Panc1 (cell line): ENCODE measurements around the gene C8B.

Experiments used
- POLR2AphosphoS5 ChIP-seq: IDR thresholded peaks from 2 replicates; pipeline ENCODE4 v1.6.1; 2012; ENCODE audit warnings: mild to moderate bottlenecking, low read depth, low read length, moderate library complexity
- REST ChIP-seq, 2 experiments: IDR thresholded peaks; 2 replicates each; pipeline ENCODE4 v1.6.1; 2011 to 2012; ENCODE audit warnings: low read depth in 2 of 2, control low read depth in 1 of 2, low read length in 1 of 2, mild to moderate bottlenecking in 1 of 2, moderate library complexity in 1 of 2; ENCODE audit not compliant: insufficient read depth in 1 of 2
- SIN3A ChIP-seq: IDR thresholded peaks from 2 replicates; pipeline ENCODE4 v1.6.1; 2012; ENCODE audit warnings: low read depth, mild to moderate bottlenecking, low read length, moderate library complexity, borderline replicate concordance; ENCODE audit not compliant: insufficient read depth
- TCF7L2 ChIP-seq: IDR thresholded peaks from 2 replicates; pipeline ENCODE4 v1.6.1; 2011; ENCODE audit warnings: mild to moderate bottlenecking, low read depth, low read length, inconsistent platforms
- TF ChIP-seq, protein P1 (sequence below): fragments of 450-650 bp; IDR thresholded peaks from 2 replicates; pipeline ENCODE4 v1.5.1; 2017; ENCODE audit warnings: mild to moderate bottlenecking

GRCh38 chr1:57010511-57010910, 44.7 kb upstream of the C8B start:
- TF ChIP-seq, protein P1, sequence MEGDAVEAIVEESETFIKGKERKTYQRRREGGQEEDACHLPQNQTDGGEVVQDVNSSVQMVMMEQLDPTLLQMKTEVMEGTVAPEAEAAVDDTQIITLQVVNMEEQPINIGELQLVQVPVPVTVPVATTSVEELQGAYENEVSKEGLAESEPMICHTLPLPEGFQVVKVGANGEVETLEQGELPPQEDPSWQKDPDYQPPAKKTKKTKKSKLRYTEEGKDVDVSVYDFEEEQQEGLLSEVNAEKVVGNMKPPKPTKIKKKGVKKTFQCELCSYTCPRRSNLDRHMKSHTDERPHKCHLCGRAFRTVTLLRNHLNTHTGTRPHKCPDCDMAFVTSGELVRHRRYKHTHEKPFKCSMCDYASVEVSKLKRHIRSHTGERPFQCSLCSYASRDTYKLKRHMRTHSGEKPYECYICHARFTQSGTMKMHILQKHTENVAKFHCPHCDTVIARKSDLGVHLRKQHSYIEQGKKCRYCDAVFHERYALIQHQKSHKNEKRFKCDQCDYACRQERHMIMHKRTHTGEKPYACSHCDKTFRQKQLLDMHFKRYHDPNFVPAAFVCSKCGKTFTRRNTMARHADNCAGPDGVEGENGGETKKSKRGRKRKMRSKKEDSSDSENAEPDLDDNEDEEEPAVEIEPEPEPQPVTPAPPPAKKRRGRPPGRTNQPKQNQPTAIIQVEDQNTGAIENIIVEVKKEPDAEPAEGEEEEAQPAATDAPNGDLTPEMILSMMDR: no peak
- TF ChIP-seq REST (IDR thresholded peaks at IDR 0.05; ENCODE audit: insufficient read depth in 1 of 2, low read depth in 2 of 2, low read length in 1 of 2) (no peak), SIN3A (no peak), POLR2AphosphoS5 (no peak), TCF7L2 (no peak)
